Panc1 (cell line): ENCODE results near the gene ADAT2. TPM values are rescaled to one million over a fixed set of nuclear protein-coding genes. Genes with fewer than 3 reads are reported as not detected.

Experiments
- ATAC-seq: fragments of 200-7000 bp; cut with Tn5 transposase; 2 replicates; pipeline ENCODE4 v1.9.1; 2020; ENCODE audit warnings: mild to moderate bottlenecking, moderate library complexity
- BruUV-seq: library from RNA; stranded (reverse); fragments of 400-500 nt; replicated peaks from 2 replicates; lab custom pipeline; 2021; lab: Mats Ljungman, UMichigan
- CTCF ChIA-PET: fragments of 300-600 bp; sonication (Branson Sonifier 250); formaldehyde crosslinking; loops from one replicate; lab custom pipeline; 2022; ENCODE audit warnings: antibody characterized with exemption; lab: Charles Lee
- POLR2A ChIA-PET: fragments of 300-600 bp; sonication (Branson Sonifier 250); formaldehyde crosslinking; loops from one replicate; lab custom pipeline; 2022; ENCODE audit warnings: antibody characterized with exemption; lab: Charles Lee
- DNase-seq: peaks from one replicate; pipeline ENCODE4 v3.0.0-alpha.2; 2010; ENCODE audit warnings: low read depth, low spot score
- H3K27ac ChIP-seq: 2 replicates; pipeline ENCODE4 v1.5.1; 2011; ENCODE audit warnings: mild to moderate bottlenecking, low read length, inconsistent platforms
- H3K27me3 ChIP-seq: fragments of 200-500 bp; sonication (Bioruptor generic); 2 replicates; pipeline ENCODE4 v1.6.0; 2014; ENCODE audit warnings: low read length, inconsistent platforms; ENCODE audit not compliant: control insufficient read depth, insufficient read depth
- H3K36me3 ChIP-seq: fragments of 200-500 bp; sonication (Bioruptor generic); 2 replicates; pipeline ENCODE4 v1.5.1; 2014; ENCODE audit warnings: inconsistent platforms, mild to moderate bottlenecking, low read length, moderate library complexity; ENCODE audit not compliant: control insufficient read depth, insufficient read depth
- H3K4me1 ChIP-seq: 2 replicates; pipeline ENCODE4 v1.5.1; 2011; ENCODE audit warnings: inconsistent platforms, mild to moderate bottlenecking, low read length, moderate library complexity; ENCODE audit not compliant: control insufficient read depth, insufficient read depth
- H3K4me3 ChIP-seq, 2 experiments: 2 replicates each; pipeline ENCODE4 v1.5.1; 2011 to 2012; ENCODE audit warnings: low read depth in 2 of 2, low read length in 2 of 2, mild to moderate bottlenecking in 2 of 2, inconsistent platforms in 1 of 2, moderate library complexity in 1 of 2
- H3K9me3 ChIP-seq: fragments of 200-500 bp; sonication (Bioruptor generic); 2 replicates; pipeline ENCODE4 v1.5.1; 2014; ENCODE audit warnings: low read depth, mild to moderate bottlenecking, inconsistent platforms, low read length, moderate library complexity; ENCODE audit not compliant: control insufficient read depth, insufficient read depth
- POLR2AphosphoS5 ChIP-seq: IDR thresholded peaks from 2 replicates; pipeline ENCODE4 v1.6.1; 2012; ENCODE audit warnings: mild to moderate bottlenecking, low read depth, low read length, moderate library complexity
- SIN3A ChIP-seq: IDR thresholded peaks from 2 replicates; pipeline ENCODE4 v1.6.1; 2012; ENCODE audit warnings: low read depth, mild to moderate bottlenecking, low read length, moderate library complexity, borderline replicate concordance; ENCODE audit not compliant: insufficient read depth
- TCF7L2 ChIP-seq: IDR thresholded peaks from 2 replicates; pipeline ENCODE4 v1.6.1; 2011; ENCODE audit warnings: mild to moderate bottlenecking, low read depth, low read length, inconsistent platforms
- in situ Hi-C: cut with HindIII; loops from 2 replicates; pipeline ENCODE4 v1.10.0; 2016; ENCODE audit warnings: low sequenced_read_pairs, low pct_unique_long_range_greater_than_20kb
- intact Hi-C: fragments of 100-400 bp; cut with micrococcal nuclease; formaldehyde crosslinking; loops from one replicate; pipeline ENCODE4 v1.10.0; 2022; ENCODE audit not compliant: unreplicated experiment
- total RNA-seq: library from RNA; stranded (reverse); gene quantifications from one replicate; pipeline ENCODE4 v1.2.1, GENCODE V29; 2021; ENCODE audit not compliant: unreplicated experiment
- TF ChIP-seq, protein P1 (sequence below): fragments of 450-650 bp; IDR thresholded peaks from 2 replicates; pipeline ENCODE4 v1.5.1; 2017; ENCODE audit warnings: mild to moderate bottlenecking
- TF ChIP-seq, protein P2 (sequence below), 2 experiments: IDR thresholded peaks; 2 replicates each; pipeline ENCODE4 v1.6.1; 2011 to 2012; ENCODE audit warnings: low read depth in 2 of 2, control low read depth in 1 of 2, low read length in 1 of 2, mild to moderate bottlenecking in 1 of 2, moderate library complexity in 1 of 2; ENCODE audit not compliant: insufficient read depth in 1 of 2

ADAT2 gene
- total RNA-seq, 1 experiment from 2014 or later, result 6.4 TPM

DNA sequence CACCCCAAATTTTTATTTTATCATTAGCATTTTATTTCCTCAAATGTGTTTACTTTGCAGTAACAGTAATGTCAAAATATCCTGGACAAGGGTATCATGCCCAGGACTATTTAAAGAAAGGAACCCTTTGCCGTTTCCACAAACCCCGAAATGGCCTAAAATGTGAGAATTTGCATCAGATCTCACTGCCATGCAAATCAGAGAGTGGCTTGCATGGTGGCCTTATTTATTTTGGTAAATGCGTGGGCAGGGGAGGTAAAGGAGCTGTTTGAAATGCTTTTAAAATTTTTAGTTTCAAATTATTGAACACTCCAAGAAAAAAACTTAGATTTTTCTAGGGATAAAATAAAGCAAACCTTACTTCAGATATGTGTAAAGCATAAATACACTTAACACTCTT is 43.8 kb downstream of the ADAT2 start:
- no peak for ATAC-seq
- no peak for DNase-seq
- in situ Hi-C loops (no loop called here), intact Hi-C loops (no loop called here)
- no peaks in the 10 kb centered on the region for H3K4me1 ChIP-seq
- CTCF ChIA-PET, result no interaction called here
- H3K4me3 ChIP-seq, result no peak overlapping the region
- TF ChIP-seq SIN3A (no peak), POLR2AphosphoS5 (no peak), TCF7L2 (no peak)
- TF ChIP-seq, protein P1, sequence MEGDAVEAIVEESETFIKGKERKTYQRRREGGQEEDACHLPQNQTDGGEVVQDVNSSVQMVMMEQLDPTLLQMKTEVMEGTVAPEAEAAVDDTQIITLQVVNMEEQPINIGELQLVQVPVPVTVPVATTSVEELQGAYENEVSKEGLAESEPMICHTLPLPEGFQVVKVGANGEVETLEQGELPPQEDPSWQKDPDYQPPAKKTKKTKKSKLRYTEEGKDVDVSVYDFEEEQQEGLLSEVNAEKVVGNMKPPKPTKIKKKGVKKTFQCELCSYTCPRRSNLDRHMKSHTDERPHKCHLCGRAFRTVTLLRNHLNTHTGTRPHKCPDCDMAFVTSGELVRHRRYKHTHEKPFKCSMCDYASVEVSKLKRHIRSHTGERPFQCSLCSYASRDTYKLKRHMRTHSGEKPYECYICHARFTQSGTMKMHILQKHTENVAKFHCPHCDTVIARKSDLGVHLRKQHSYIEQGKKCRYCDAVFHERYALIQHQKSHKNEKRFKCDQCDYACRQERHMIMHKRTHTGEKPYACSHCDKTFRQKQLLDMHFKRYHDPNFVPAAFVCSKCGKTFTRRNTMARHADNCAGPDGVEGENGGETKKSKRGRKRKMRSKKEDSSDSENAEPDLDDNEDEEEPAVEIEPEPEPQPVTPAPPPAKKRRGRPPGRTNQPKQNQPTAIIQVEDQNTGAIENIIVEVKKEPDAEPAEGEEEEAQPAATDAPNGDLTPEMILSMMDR, result no peak
- TF ChIP-seq, protein P2, sequence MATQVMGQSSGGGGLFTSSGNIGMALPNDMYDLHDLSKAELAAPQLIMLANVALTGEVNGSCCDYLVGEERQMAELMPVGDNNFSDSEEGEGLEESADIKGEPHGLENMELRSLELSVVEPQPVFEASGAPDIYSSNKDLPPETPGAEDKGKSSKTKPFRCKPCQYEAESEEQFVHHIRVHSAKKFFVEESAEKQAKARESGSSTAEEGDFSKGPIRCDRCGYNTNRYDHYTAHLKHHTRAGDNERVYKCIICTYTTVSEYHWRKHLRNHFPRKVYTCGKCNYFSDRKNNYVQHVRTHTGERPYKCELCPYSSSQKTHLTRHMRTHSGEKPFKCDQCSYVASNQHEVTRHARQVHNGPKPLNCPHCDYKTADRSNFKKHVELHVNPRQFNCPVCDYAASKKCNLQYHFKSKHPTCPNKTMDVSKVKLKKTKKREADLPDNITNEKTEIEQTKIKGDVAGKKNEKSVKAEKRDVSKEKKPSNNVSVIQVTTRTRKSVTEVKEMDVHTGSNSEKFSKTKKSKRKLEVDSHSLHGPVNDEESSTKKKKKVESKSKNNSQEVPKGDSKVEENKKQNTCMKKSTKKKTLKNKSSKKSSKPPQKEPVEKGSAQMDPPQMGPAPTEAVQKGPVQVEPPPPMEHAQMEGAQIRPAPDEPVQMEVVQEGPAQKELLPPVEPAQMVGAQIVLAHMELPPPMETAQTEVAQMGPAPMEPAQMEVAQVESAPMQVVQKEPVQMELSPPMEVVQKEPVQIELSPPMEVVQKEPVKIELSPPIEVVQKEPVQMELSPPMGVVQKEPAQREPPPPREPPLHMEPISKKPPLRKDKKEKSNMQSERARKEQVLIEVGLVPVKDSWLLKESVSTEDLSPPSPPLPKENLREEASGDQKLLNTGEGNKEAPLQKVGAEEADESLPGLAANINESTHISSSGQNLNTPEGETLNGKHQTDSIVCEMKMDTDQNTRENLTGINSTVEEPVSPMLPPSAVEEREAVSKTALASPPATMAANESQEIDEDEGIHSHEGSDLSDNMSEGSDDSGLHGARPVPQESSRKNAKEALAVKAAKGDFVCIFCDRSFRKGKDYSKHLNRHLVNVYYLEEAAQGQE (IDR thresholded peaks at IDR 0.05; ENCODE audit: insufficient read depth in 1 of 2, low read depth in 2 of 2, low read length in 1 of 2), result no peak
- BruUV-seq, result no TSS peak
- no peaks in the 10 kb centered on the region for H3K27me3 ChIP-seq
- H3K36me3 ChIP-seq, result no peaks in the 10 kb centered on the region
- no peak overlapping the region for H3K27ac ChIP-seq
- POLR2A ChIA-PET, result no interaction called here
- no peaks in the 10 kb centered on the region for H3K9me3 ChIP-seq

DNA sequence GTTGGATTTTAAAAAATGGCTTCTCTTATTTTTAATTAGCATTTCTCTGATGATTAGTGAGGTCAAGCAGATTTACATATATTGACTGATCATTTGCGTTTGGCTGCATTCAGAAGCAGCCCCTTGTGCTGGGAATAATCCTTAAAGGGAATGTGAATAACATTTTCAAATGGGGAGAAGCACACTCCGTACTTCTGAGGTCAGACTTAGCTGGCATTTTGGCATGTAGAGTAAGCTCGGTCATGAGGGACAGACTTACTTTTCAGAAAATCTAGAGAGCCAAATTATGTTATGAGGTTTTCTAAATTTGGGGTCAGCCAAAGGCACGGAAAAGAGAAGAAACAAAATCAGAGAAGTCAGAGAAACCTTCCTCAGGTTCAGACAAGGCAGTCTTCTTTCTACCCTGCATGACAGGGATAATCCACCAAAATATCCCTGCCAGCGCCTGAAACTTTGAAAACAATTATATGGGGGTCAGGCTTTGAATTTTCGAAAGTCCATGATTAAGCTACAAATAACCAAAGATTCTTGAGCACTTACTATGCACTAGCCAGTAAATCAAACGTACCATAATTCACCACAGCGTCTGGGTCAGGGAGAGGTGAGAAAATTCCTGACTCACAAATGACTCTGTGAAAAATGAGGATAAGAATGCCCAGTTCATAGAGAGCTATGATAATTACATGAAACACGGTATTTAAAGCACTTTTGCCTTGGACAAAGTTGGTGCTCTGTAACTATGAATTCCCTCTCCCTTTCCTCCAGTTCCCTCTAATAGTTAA is 44.9 kb downstream of the ADAT2 start:
- TF ChIP-seq POLR2AphosphoS5 (no peak), SIN3A (no peak), TCF7L2 (no peak)
- TF ChIP-seq, protein P2 (IDR thresholded peaks at IDR 0.05; ENCODE audit: insufficient read depth in 1 of 2, low read depth in 2 of 2, low read length in 1 of 2), result no peak
- TF ChIP-seq, protein P1, result no peak
- Histone ChIP-seq H3K9me3 (no peaks in the 10 kb centered on the region), H3K27ac (no peak overlapping the region), H3K4me3 (no peak overlapping the region), H3K27me3 (no peaks in the 10 kb centered on the region), H3K36me3 (no peaks in the 10 kb centered on the region), H3K4me1 (no peaks in the 10 kb centered on the region)
- no TSS peak for BruUV-seq
- in situ Hi-C loops, result no loop called here
- DNase-seq (no peak), ATAC-seq (no peak)
- intact Hi-C loops, result no loop called here
- ChIA-PET CTCF (no interaction called here), POLR2A (no interaction called here)
